Measurements from ENCODE around the gene MYPOP.

The MYPOP gene

GRCh38 chr19:45862564-45863334 is 39.7 kb downstream of the MYPOP start, which contains the start of gene SYMPK:
SYMPK (minus strand) TSS chr19:45863147; CDS start chr19:45854495, 8,652 bp downstream.
- DNase-seq: peak; percentile 96 to 99

GRCh38 chr19:45862271-45862563 is 40.2 kb downstream of the MYPOP start:
- DNase-seq: no peak

GRCh38 chr19:45860359-45861259 is 41.8 kb downstream of the MYPOP start:
- DNase-seq: no peak

- DNase-seq: no peak
These were observed 48.1 kb downstream of the MYPOP start for GRCh38 chr19:45854167-45854778.

- DNase-seq: no peak
These were observed 49.4 kb downstream of the MYPOP start for GRCh38 chr19:45852983-45853382.

- DNase-seq: no peak
These were observed 50.2 kb downstream of the MYPOP start for GRCh38 chr19:45852145-45852750.

DNA sequence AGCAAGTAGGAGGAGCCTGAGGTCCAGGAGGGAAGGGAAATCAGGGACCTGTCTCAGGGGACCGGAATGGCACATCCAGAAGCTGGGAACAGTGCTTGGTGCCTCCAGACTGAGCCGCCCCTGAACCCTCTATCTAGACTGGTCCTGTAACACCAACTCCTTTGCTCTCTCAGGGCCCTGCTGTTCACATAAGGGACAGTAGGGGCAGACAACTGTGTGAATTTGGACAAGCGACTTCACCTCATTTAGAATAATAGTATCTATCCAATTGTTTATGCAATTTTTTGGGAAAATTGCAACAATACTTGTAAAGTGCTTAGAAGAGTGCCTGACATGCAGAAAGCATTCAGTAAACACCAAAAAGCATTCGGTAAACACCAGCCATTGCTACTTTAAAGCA is 53.5 kb downstream of the MYPOP start:
- DNase-seq: no peak

DNA sequence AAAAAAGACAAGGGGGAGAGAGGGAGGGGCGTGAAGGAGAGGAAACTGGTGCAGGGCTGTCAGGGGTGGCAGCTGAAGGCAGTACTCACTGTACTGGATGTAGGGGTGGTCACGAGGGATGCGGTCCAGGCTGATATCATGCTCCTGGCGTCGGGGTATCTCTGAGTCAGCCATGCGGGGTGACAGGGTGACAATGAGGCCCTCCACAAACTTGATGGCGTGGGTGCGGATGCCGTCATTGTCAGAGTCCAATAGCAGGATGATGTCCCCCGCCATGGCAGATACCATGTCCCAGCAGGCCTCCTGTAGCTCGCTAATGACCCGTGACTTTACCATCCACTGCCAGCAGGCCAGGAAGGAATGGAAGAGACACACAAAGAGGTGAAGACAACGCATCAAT is 54.8 kb downstream of the MYPOP start:
- DNase-seq: no peak

GRCh38 chr19:45842198-45842597 is 60.2 kb downstream of the MYPOP start:
- DNase-seq: no peak

All from NCI-H526 (cell line).